Stomach (tissue), 9 donors: ENCODE data around the gene VDR. TPM values are rescaled to one million over a fixed set of nuclear protein-coding genes. Genes with fewer than 3 reads are reported as not detected.

ENCODE experiments used
- DNase-seq, 2 donors: peaks; one replicate each; pipeline versions ENCODE4 v3.0.0 to v3.0.0-alpha.2; 2013 to 2019
- H3K27ac ChIP-seq, 5 donors: fragments of 200-600 bp in 4 of 5; sonication (generic) in 4 of 5; one replicate each; pipeline ENCODE4 v1.5.1; 2013 to 2019; ENCODE audit warnings: mild to moderate bottlenecking in 1 of 5, moderate library complexity in 1 of 5
- H3K27me3 ChIP-seq, 3 donors: fragments of 200-600 bp; sonication (generic); one replicate each; pipeline ENCODE4 v1.5.1; 2017 to 2019; ENCODE audit warnings: mixed run types in 1 of 3
- H3K36me3 ChIP-seq, 4 donors: fragments of 200-600 bp; sonication (generic); 1 replicate in 3 of 4; 2 replicates in 1 of 4; pipeline ENCODE4 v1.5.1; 2016 to 2019
- H3K4me1 ChIP-seq, 4 donors: fragments of 200-600 bp; sonication (generic); one replicate each; pipeline ENCODE4 v1.5.1; 2016 to 2019
- H3K4me3 ChIP-seq, 4 donors: fragments of 200-600 bp; sonication (generic) in 3 of 4; one replicate each; pipeline ENCODE4 v1.5.1; 2016 to 2019; ENCODE audit warnings: mild to moderate bottlenecking in 1 of 4
- H3K9me3 ChIP-seq, 4 donors: fragments of 200-600 bp; sonication (generic); one replicate each; pipeline ENCODE4 v1.5.1; 2016 to 2019
- EP300 ChIP-seq: sonication (generic); formaldehyde crosslinking; IDR thresholded peaks from one replicate; pipeline ENCODE4 v1.6.1; 2017; ENCODE audit warnings: antibody characterized with exemption
- POLR2A ChIP-seq, 4 donors: fragments of 450-650 bp; IDR thresholded peaks; one replicate each; pipeline ENCODE4 v1.6.1; 2016; ENCODE audit warnings: antibody characterized with exemption in 4 of 4, control low read depth in 2 of 4, mild to moderate bottlenecking in 1 of 4, moderate library complexity in 1 of 4
- POLR2AphosphoS5 ChIP-seq, 3 donors: sonication (generic); formaldehyde crosslinking; IDR thresholded peaks; one replicate each; pipeline ENCODE4 v1.6.1; 2016; ENCODE audit warnings: antibody characterized with exemption in 3 of 3
- WGBS, 5 donors: extraction: QIAGEN DNeasy Blood & Tissue Kit in 3 of 5; methylation state at CpG; one replicate each; pipeline versions ENCODE4 v1.1.5 to v1.1.7; 2013 to 2018; 5-methylcytosine and 5-hydroxymethylcytosine counted together
- intact Hi-C: fragments of 100-400 bp; cut with DNase I; formaldehyde crosslinking; loops from one replicate; pipeline ENCODE4 v1.15.1; 2023; ENCODE audit warnings: low total_unique reads
- polyA plus RNA-seq, 3 donors: library from polyadenylated mRNA; stranded (reverse); fragments of 200-250 nt; gene quantifications; one replicate each; pipeline ENCODE4 v1.2.3, GENCODE V29; 2013
- total RNA-seq, 5 donors: library from RNA; depleted of rRNA; stranded (reverse); fragments of >200 nt; gene quantifications; one replicate each; pipeline versions ENCODE4 v1.1.0 to v1.2.3, GENCODE V29; 2014 to 2016
- TF ChIP-seq, protein P1 (sequence below), 7 experiments: fragments of 450-650 bp in 4 of 7; fragments of 200-600 bp in 3 of 7; sonication (generic) in 3 of 7; IDR thresholded peaks; one replicate each; pipeline ENCODE4 v1.5.1; 2016 to 2019; ENCODE audit warnings: antibody characterized with exemption in 7 of 7, control low read depth in 2 of 7, mild to moderate bottlenecking in 1 of 7
- donor health status: healthy with polysubstance abuse.
- donor health status: Bipolar disorder and iron deficiency.
- donor health status: healthy.

VDR gene
- total and polyA plus RNA-seq, 8 donors = 2.8 to 22.3 (median 4.7) TPM

DNA sequence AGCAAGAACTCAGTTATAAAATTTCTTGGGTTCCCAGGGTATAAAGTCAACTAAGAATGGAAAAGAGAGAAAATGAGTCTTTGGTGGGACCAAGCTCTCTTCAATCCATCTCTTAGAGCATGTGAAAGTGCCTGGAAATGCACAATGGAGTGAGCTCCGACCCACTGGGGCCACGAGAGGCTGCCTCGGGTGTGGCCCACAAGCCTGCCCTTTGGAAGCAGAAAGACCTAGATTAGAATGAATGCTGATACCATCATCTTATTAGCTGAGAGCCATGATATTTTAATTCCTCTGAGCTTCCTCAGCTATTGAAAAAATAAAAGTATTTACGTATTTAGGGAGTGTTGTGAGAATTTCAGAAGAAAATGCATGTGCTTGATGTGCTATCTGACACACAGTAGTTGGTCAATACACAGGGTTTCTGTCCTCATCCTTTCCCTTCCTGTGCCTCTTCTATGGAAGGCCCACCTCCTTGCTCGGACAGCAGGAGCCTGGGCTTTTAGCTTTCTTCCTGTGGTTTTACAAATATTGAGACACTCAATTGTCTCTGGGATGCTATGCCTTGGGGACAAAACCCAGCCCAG, 42.5 kb downstream of the VDR start:
- no peaks in the 10 kb centered on the region for H3K9me3 ChIP-seq
- no peaks in the 10 kb centered on the region for H3K4me1 ChIP-seq
- no peak for DNase-seq
- H3K36me3 ChIP-seq = peaks cover 0 to 25% (median 3%) of the 10 kb centered on the region in 4 donors
- no peak overlapping the region for H3K4me3 ChIP-seq
- no peak overlapping the region for H3K27ac ChIP-seq
- 64 to 74% (median 68%) methylated on average over 5 of the region's 5 CpGs for WGBS, 5 donors
- TF ChIP-seq POLR2AphosphoS5 (IDR thresholded peaks at IDR 0.05) (no peak), EP300 (no peak), POLR2A (IDR thresholded peaks at IDR 0.05) (no peak)
- TF ChIP-seq, protein P1, sequence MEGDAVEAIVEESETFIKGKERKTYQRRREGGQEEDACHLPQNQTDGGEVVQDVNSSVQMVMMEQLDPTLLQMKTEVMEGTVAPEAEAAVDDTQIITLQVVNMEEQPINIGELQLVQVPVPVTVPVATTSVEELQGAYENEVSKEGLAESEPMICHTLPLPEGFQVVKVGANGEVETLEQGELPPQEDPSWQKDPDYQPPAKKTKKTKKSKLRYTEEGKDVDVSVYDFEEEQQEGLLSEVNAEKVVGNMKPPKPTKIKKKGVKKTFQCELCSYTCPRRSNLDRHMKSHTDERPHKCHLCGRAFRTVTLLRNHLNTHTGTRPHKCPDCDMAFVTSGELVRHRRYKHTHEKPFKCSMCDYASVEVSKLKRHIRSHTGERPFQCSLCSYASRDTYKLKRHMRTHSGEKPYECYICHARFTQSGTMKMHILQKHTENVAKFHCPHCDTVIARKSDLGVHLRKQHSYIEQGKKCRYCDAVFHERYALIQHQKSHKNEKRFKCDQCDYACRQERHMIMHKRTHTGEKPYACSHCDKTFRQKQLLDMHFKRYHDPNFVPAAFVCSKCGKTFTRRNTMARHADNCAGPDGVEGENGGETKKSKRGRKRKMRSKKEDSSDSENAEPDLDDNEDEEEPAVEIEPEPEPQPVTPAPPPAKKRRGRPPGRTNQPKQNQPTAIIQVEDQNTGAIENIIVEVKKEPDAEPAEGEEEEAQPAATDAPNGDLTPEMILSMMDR (IDR thresholded peaks at IDR 0.05) = no peak
- intact Hi-C loops = no loop called here
- no peaks in the 10 kb centered on the region for H3K27me3 ChIP-seq

DNA sequence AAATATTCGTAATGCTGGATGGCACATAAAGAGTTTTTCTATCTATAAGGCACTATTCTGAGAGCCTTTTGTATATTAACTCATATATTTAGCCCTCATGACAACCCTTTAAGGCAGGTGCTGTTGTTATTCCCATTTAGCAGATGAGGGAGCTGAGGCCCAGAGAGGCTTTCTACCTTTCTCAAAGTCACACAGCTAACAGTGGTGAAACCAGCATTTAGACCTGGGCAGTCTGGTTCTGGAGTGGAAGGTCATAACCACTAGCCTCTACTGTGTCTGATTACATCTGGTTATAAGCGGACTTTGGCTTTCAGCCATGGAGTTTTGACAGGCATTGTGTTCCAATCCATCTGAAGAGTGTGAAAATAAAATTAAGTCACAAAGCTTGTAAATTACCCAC, 43.9 kb downstream of the VDR start:
- 60 to 84% (median 75%) methylated on average over 2 of the region's 2 CpGs for WGBS, 5 donors
- Histone ChIP-seq H3K27ac (no peak overlapping the region), H3K4me3 (no peak overlapping the region), H3K27me3 (no peaks in the 10 kb centered on the region), H3K4me1 (no peaks in the 10 kb centered on the region), H3K9me3 (no peaks in the 10 kb centered on the region), H3K36me3 (peaks cover 0 to 33% (median 7%) of the 10 kb centered on the region in 4 donors)
- intact Hi-C loops = no loop called here
- no peak for TF ChIP-seq POLR2AphosphoS5 (IDR thresholded peaks at IDR 0.05)
- no peak for TF ChIP-seq EP300
- TF ChIP-seq, protein P1 (IDR thresholded peaks at IDR 0.05) = no peak
- TF ChIP-seq POLR2A (IDR thresholded peaks at IDR 0.05) = no peak
- no peak for DNase-seq

DNA sequence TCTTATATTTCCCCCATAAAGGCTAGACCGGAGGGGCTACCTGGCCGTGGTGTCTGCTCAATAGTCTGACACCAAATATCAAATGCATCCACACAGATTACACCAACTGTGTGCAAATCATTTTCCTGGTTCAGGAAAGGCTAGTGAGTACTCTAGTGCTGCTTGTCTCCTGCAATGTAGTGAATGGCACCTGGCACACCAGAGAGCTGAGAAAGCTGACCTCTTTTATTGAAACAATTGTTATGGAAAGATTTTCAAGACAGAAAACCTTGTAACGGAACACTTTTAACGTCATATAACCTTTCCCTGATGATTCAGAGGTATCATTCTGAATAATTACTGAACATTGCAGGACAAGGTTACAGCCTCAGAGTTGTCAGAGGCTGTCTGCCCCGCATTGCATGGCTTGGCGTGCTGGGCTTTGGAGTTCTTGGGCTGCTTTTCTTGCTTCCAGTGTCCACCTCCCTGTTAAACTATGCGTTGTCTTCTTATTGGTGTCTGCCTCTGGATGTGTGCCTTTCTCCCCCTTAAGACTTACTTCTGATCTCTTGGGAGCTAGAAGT, 44.4 kb downstream of the VDR start:
- H3K36me3 ChIP-seq = peaks cover 0 to 36% (median 9%) of the 10 kb centered on the region in 4 donors
- intact Hi-C loops = no loop called here
- H3K27me3 ChIP-seq = no peaks in the 10 kb centered on the region
- TF ChIP-seq EP300 (no peak), POLR2A (IDR thresholded peaks at IDR 0.05) (no peak), POLR2AphosphoS5 (IDR thresholded peaks at IDR 0.05) (no peak)
- TF ChIP-seq, protein P1 (IDR thresholded peaks at IDR 0.05) = no peak
- no peak for DNase-seq
- no peak overlapping the region for H3K27ac ChIP-seq
- H3K9me3 ChIP-seq = no peaks in the 10 kb centered on the region
- H3K4me3 ChIP-seq = no peak overlapping the region
- 86 to 93% (median 89%) methylated on average over 7 of the region's 7 CpGs for WGBS, 5 donors
- H3K4me1 ChIP-seq = no peaks in the 10 kb centered on the region

DNA sequence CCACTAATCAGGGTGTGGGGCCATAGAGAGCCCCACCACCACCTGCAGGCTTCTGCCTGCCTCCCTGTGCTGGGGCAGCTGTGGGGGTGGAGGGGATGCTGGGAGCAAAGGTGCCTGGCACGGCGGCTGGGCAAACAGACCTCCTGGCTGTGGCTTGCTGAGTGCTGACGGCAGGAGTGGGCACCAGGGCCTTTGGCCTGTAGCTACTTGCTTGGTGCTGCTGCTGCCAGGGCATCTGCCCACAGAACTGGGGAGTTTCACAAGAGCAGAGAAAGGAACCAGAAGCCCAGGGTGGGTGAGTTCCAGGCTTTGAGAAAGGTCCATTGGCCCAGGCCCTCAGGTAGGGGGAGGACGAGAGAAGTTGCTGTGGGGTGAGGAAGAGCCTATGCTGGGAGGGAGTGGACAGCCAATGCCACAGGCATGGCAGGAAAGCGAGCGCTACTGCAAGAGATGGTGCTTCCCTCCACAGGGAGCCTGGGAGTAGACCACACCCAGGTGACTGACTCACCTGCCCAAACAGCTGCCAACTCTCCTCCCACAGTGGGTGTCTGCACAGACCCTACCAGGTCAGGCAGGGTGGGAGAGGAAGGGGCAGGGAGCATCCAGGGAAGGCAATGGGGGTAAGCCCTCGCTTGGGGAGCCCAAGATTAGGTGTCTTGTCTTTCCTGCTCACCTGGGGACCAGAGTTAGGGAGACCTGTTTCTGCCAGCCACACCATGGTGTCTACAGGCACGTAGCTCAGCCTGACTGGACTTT, 46.1 kb downstream of the VDR start:
- 63 to 86% (median 72%) methylated on average over 7 to 8 of the region's 8 CpGs for WGBS, 5 donors
- no peak overlapping the region for H3K4me3 ChIP-seq

More for the DNA sequence above, 46.1 kb downstream of the VDR start:
- H3K36me3 ChIP-seq = peaks cover 0 to 39% (median 14%) of the 10 kb centered on the region in 4 donors
- no peak for TF ChIP-seq POLR2A (IDR thresholded peaks at IDR 0.05)
- TF ChIP-seq, protein P1 (IDR thresholded peaks at IDR 0.05) = no peak
- DNase-seq = no peak
- H3K4me1 ChIP-seq = no peaks in the 10 kb centered on the region
- no peaks in the 10 kb centered on the region for H3K9me3 ChIP-seq
- no peak overlapping the region for H3K27ac ChIP-seq
- intact Hi-C loops = no loop called here
- no peaks in the 10 kb centered on the region for H3K27me3 ChIP-seq
